Measurements from ENCODE around the gene FSD1.
A peak's percentile ranks its signal among the peaks of the same experiment; 100 is the strongest.
"Not testable (repeated sequence)": the region's sequence is repeated elsewhere in the genome, so short reads cannot be mapped to it uniquely, and the experiment has no call there.

The FSD1 gene

GRCh38 chr19:4304538-4305256, at the start of gene FSD1:
Gene FSD1 (plus strand): TSS chr19:4304598. CDS start chr19:4304747, 149 bp downstream.
- peak; percentile 53 for DNase-seq (ENCODE audit: low spot score)

GRCh38 chr19:4256563-4256962, 47.8 kb upstream of the FSD1 start:
- peak; percentile 7 for DNase-seq (ENCODE audit: low spot score)

DNA sequence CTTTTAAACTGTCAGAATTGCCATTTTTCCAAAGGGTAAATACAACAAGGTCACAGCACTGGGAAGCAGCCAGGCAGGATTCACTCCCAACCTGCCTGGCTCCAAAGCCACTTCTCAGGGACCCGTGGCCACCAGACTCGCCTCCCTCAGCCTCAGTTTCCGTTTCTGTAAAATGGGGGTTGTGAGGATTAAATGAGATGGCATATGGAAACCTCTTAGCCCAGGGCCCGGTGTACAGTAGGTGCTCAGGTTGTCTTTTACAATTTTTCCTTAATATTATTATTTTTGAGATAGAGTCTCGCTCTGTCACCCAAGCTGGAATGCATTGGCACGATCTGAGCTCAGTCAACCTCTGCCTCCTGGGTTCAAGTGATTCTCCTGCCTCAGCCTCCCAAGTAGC, 47.4 kb upstream of the FSD1 start:
- no peak for DNase-seq (ENCODE audit: low spot score)

- no peak for DNase-seq (ENCODE audit: low spot score)
These were observed 46.2 kb upstream of the FSD1 start for GRCh38 chr19:4258181-4258580.

GRCh38 chr19:4260613-4261191, 43.7 kb upstream of the FSD1 start:
- no peak for DNase-seq (ENCODE audit: low spot score)

DNA sequence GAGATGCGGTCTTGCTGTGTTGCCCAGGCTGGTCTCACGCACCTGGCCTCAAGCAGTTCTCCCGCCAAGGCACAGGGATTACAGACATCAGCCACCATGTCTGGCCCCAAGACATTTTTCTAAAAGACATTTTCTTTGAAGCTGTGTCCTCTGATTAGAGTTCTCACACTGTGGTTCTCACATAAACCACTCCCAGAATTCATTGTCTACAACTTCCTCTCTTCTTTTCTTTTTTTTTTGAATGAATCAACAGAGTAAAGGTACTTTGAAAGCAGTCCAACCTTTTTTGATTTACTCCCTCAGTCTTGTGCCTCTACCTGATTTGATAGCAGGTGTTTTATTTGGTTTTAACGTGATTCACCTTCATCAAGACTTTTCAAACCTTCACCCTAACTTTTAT, 39.6 kb upstream of the FSD1 start:
- DNase-seq (ENCODE audit: low spot score) = no peak

GRCh38 chr19:4266253-4267000, 38.0 kb upstream of the FSD1 start:
- no peak for DNase-seq (ENCODE audit: low spot score)

DNA sequence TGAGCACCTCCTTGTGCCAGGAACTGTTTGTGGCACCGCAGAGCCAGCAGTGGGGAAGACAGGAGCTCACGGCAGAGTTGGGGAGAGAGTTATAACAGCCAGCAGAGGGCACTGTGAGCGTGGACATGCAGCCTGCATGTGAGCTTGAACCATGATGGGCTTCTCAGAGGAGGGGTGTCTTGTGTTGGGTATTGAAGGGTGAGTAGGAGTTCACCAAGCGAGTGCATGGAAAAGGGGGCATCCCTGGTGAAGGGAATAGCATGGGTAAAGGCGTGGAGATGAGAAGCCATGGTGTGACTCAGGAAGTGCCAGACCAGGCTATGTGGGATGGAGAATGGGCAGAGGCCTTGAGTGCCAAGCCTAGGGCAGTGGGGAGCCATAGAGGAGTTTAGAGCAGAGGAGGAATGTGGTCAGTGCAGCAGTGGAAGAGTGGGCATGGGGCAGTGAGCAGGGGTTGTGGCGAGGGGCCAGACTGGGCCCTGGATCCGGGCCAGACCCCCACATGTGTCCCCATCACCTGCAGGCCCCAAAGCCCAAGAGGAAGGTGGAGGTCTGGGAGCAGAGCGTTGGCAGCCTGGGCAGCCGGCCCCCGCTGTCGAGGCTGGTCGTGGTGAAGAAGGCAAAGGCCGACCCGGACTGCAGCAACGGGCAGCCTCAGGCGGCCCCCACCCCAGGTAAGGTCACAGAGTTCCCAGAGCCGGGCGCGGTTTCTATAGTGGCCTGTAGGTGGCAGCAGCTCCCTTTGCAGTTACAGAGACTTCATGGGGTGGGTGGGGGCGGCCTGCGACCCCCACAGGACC, 37.1 kb upstream of the FSD1 start:
- peak; percentile 87 for DNase-seq (ENCODE audit: low spot score)

DNA sequence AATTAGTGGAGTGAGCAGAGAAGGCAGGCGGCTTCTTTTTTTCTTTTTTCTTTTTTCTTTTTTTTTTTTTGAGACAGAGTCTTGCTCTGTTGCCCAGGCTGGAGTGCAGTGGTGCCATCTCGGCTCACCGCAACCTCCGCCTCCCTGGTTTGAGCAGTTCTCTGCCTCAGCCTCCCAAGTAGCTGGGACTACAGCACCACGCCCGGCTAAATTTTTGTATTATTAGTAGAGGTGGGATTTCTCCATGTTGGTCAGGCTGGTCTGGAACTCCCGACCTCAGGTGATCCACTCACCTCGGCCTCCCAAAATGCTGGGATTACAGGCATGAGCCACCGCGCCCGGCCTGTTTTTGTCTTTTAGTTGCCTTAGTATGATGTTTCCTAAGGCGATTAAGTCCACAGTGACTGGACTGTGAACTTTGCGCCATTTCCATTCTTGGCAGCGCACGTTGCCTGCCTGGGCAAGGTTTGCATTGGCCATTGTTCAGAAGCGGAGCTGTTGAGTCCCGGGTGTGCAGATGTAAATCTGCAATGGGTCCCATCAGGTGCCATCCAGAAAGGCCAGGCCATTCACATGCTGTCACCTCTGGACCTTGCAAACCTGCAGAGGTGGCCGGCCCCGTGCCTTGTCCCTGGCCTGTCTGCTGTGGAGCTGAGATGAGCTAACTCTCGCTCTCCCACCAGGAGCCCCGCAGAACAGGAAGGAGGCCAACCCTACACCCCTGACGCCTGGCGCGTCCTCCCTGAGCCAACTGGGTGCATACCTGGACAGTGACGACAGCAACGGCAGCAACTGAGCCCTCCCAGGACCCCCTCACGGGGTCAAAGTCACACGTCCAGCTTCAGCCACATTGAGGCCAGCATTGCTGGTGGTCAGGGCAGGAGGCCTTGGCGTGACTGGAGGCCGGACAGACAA, 36.2 kb upstream of the FSD1 start:
- no peak for DNase-seq (ENCODE audit: low spot score)

DNA sequence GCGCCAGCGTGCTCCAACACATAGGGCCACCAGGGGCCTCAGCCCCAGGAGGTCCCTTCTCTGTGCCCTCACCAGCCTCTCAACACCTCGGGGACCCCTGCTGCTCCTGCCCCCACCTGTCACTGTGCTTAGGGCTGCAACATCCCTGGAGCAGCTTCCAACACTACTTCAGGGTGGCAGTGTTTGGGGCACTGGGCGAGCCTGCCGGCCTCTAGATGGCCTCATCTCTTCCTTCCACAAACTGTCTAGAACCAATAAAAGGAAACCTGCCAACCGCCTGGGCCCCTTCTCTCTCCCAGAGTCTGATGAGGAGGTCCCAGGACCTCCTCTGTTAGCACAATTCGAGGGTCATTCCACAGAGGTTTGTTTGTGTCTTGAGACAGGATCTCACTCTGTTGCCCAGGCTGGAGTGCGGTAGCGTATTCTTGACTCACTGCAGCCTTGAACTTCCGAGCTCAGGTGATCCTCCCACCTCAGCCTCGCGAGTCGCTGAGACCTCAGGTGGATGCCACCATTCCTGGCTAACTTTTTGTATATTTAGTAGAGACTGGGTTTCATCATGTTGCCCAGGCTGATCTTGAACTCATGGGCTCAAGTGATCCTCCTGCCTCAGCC, 35.5 kb upstream of the FSD1 start:
- no peak for DNase-seq (ENCODE audit: low spot score)

GRCh38 chr19:4272894-4273293, 31.5 kb upstream of the FSD1 start:
- DNase-seq (ENCODE audit: low spot score) = no peak

DNA sequence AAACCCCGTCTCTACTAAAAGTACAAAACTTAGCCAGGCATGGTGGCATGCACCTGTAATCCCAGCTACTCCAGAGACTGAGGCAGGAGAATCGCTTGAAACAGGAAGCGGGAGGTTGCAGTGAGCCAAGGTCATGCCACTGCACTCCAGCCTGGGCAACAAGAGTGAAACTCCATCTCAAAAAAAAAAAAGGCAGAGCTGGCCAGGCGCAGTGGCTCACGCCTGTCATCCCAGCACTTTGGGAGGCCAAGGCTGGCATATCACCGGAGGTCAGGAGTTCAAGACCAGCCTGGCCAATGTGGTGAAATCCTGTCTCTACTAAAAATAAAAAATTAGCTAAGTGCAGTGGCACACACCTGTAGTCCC, 30.1 kb upstream of the FSD1 start:
- not testable (repeated sequence) for DNase-seq (ENCODE audit: low spot score)

- no peak for DNase-seq (ENCODE audit: low spot score)
These were observed 27.2 kb upstream of the FSD1 start for GRCh38 chr19:4277191-4277696.

DNA sequence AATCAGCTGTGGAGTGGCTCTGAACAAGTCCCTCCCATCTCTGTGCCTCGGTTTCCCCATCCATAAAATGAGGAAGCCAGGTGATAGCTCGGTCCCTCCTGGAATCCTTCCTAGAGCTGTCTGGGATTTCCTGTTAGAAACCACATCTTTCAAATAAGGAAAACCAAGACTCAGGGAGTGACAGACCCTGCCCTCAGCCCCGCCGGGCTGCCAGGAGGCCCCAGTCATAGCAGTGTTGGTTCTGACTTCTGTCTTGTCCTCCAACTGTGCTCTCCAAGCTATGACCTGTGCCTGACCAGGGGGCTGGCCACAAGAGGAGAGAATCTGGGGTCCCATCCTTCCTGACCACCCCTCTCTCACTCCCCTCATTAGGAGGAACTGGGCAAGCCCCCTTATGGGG, 26.4 kb upstream of the FSD1 start:
- DNase-seq (ENCODE audit: low spot score) = no peak

DNA sequence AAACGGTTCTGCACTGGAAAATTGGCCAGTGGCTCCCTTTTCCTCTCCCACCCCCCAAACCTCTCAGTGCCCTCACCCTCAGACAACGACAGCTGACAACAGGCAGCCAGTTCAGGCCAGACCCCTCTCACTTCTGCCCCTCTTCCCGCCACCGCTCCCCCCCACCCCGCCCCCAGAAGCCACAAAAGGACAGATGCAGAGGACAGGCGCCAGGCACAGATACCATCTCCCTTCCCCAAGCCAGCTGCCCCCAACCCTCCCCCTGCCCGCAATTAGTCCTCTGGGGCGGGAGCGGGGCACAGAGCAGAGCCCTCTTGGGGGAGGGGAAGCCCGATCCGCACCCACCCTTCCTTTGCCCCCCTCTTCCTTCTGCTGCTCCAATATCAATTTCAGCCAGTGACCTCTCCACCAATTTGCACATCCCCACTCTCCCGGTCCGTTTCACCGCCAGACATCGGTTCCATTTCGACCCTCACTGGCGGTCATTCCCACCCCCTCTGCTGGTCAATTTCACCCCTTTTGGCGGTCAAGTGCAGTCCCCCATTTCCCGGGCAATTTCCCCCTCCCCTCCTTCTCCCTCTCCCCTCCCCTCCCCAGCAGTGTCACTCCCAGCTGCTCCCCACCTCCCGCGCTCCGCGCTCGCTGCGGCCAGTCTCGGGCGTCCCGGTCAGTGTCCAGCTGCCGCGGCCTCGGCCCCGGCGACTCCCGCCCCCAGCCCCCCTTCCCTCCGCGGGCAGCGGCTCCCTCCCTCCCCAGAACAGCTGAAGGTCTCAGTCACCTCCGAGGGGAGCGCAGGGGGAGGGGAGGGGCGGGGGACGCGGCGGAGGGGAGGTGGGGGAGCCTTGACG, 25.8 kb upstream of the FSD1 start, which contains the start of gene SHD:
SHD (plus strand) TSS at position 848 of the 848 bp plus-strand sequence. CDS start 798 bp downstream, outside the sequence.
- peak; percentile 55 for DNase-seq (ENCODE audit: low spot score)

GRCh38 chr19:4279267-4279529, 25.2 kb upstream of the FSD1 start:
- DNase-seq (ENCODE audit: low spot score) = no peak

GRCh38 chr19:4279530-4280422, 24.6 kb upstream of the FSD1 start:
- no peak for DNase-seq (ENCODE audit: low spot score)

DNA sequence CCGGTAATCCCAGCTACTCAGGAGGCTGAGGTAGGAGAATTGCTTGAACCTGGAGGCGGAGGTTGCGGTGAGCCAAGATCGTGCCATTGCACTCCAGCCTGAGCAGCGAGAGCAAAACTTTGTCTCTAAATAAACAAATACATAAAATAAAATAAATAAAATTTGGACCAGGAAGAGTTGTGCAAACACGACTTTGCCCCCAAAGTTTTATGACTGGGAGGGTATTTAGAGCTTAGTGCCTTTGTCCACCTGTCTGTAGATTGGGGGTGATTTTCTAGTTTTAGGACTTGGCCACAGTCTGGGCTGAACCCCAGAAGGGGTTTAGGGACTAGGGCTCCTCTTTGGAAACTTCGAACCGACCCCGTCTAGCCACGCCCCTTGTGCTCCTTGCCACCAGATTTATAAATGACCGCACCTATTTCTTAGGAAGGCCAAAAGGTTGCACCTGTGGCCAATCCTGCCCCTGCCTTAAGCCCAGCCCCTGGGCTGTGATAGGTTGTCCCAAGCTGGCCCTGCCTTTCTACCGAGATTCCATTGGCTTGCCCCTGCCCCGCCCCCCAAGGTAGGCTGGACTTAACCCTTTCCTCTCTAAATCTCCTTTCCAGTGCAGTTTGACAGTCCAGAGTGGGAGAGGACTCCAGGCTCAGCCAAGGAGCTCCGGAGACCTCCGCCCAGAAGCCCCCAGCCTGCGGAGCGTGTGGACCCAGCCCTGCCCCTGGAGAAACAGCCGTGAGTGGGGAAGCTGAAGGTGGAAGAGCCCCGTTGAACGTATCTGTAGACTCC, 20.0 kb upstream of the FSD1 start:
- peak; percentile 100 for DNase-seq (ENCODE audit: low spot score)

All from HuH-7.5 (cell line).